ENCODE measurements around the gene SLC4A4.

SLC4A4 gene

GRCh38 chr4:71545168-71545567 lies 206.3 kb downstream of the SLC4A4 start:
- TF ChIP-seq CTCF (IDR thresholded peaks at IDR 0.05): no peak

- TF ChIP-seq CTCF (IDR thresholded peaks at IDR 0.05): no peak
These were observed 210.8 kb downstream of the SLC4A4 start for GRCh38 chr4:71549516-71550160.

GRCh38 chr4:71550220-71551165 lies 211.7 kb downstream of the SLC4A4 start:
- TF ChIP-seq CTCF (IDR thresholded peaks at IDR 0.05): no peak

GRCh38 chr4:71553605-71554004 lies 214.8 kb downstream of the SLC4A4 start:
- peak; percentile 88 for TF ChIP-seq CTCF (IDR thresholded peaks at IDR 0.05)

- TF ChIP-seq CTCF (IDR thresholded peaks at IDR 0.05): no peak
These were observed 215.2 kb downstream of the SLC4A4 start for GRCh38 chr4:71554025-71554424.

GRCh38 chr4:71558248-71558647 lies 219.4 kb downstream of the SLC4A4 start:
- TF ChIP-seq CTCF (IDR thresholded peaks at IDR 0.05): no peak

- TF ChIP-seq CTCF (IDR thresholded peaks at IDR 0.05): no peak
These were observed 221.2 kb downstream of the SLC4A4 start for GRCh38 chr4:71559957-71560571.

Data from LNCAP (cell line).